Measurements from ENCODE around the gene ZNF787.

Gene ZNF787

GRCh38 chr19:56132316-56132822, 11.3 kb upstream of the ZNF787 start:
- TF ChIP-seq CTCF (IDR thresholded peaks at IDR 0.05) = no peak
- H3K27ac ChIP-seq = peak overlapping the region; percentile 89

GRCh38 chr19:56131651-56132050, 10.6 kb upstream of the ZNF787 start:
- H3K36me3 ChIP-seq = no peaks in the 10 kb centered on the region
- peak overlapping the region in 1 of 2 experiments; percentile 28 for H3K4me3 ChIP-seq (ENCODE audit: low read depth in 1 of 2, low read length in 1 of 2)
- no peaks in the 10 kb centered on the region for H3K27me3 ChIP-seq
- TF ChIP-seq CTCF (IDR thresholded peaks at IDR 0.05) = no peak
- peak overlapping the region; percentile 89 for H3K27ac ChIP-seq
- no peaks in the 10 kb centered on the region for H3K9me3 ChIP-seq
- H3K4me1 ChIP-seq (ENCODE audit: control insufficient read depth in 1 of 2, insufficient read depth in 1 of 2, low read depth in 1 of 2, low read length in 1 of 2) = peaks cover 64 to 68% of the 10 kb centered on the region in 2 experiments

More at GRCh38 chr19:56132316-56132822, 11.3 kb upstream of the ZNF787 start:
- no peaks in the 10 kb centered on the region for H3K27me3 ChIP-seq
- peaks cover 69 to 75% of the 10 kb centered on the region in 2 experiments for H3K4me1 ChIP-seq (ENCODE audit: control insufficient read depth in 1 of 2, insufficient read depth in 1 of 2, low read depth in 1 of 2, low read length in 1 of 2)
- no peaks in the 10 kb centered on the region for H3K9me3 ChIP-seq
- H3K36me3 ChIP-seq = no peaks in the 10 kb centered on the region
- peak overlapping the region in 1 of 2 experiments; percentile 28 for H3K4me3 ChIP-seq (ENCODE audit: low read depth in 1 of 2, low read length in 1 of 2)

GRCh38 chr19:56130006-56130405, 8.9 kb upstream of the ZNF787 start:
- no peaks in the 10 kb centered on the region for H3K36me3 ChIP-seq
- no peak overlapping the region for H3K4me3 ChIP-seq (ENCODE audit: low read depth in 1 of 2, low read length in 1 of 2)
- H3K4me1 ChIP-seq (ENCODE audit: control insufficient read depth in 1 of 2, insufficient read depth in 1 of 2, low read depth in 1 of 2, low read length in 1 of 2) = peaks cover 50 to 52% of the 10 kb centered on the region in 2 experiments
- no peaks in the 10 kb centered on the region for H3K27me3 ChIP-seq
- H3K27ac ChIP-seq = peak overlapping the region; percentile 89
- TF ChIP-seq CTCF (IDR thresholded peaks at IDR 0.05) = no peak
- no peaks in the 10 kb centered on the region for H3K9me3 ChIP-seq

GRCh38 chr19:56126983-56127780, 6.1 kb upstream of the ZNF787 start:
- Histone ChIP-seq H3K4me1 (ENCODE audit: control insufficient read depth in 1 of 2, insufficient read depth in 1 of 2, low read depth in 1 of 2, low read length in 1 of 2) (peaks cover 25% of the 10 kb centered on the region in 2 experiments), H3K36me3 (no peaks in the 10 kb centered on the region), H3K4me3 (ENCODE audit: low read depth in 1 of 2, low read length in 1 of 2) (no peak overlapping the region), H3K9me3 (no peaks in the 10 kb centered on the region), H3K27me3 (no peaks in the 10 kb centered on the region), H3K27ac (no peak overlapping the region)
- no peak for TF ChIP-seq CTCF (IDR thresholded peaks at IDR 0.05)

GRCh38 chr19:56125806-56126590, 4.9 kb upstream of the ZNF787 start:
- no peaks in the 10 kb centered on the region for H3K27me3 ChIP-seq
- no peaks in the 10 kb centered on the region for H3K9me3 ChIP-seq
- H3K4me3 ChIP-seq (ENCODE audit: low read depth in 1 of 2, low read length in 1 of 2) = no peak overlapping the region
- no peaks in the 10 kb centered on the region for H3K36me3 ChIP-seq
- H3K4me1 ChIP-seq (ENCODE audit: control insufficient read depth in 1 of 2, insufficient read depth in 1 of 2, low read depth in 1 of 2, low read length in 1 of 2) = peaks cover 21% of the 10 kb centered on the region in 2 experiments
- H3K27ac ChIP-seq = no peak overlapping the region
- TF ChIP-seq CTCF (IDR thresholded peaks at IDR 0.05) = no peak

Data from neutrophil (primary cell).